Thyroid gland (tissue), 4 donors: Measurements from ENCODE around the gene CDHR2.

Experiments
- POLR2A ChIP-seq, 2 donors: fragments of 450-650 bp; IDR thresholded peaks; one replicate each; pipeline ENCODE4 v1.6.1; 2017; ENCODE audit warnings: antibody characterized with exemption in 2 of 2, mild to moderate bottlenecking in 2 of 2, moderate library complexity in 1 of 2
- TF ChIP-seq, protein P1 (sequence below), 6 experiments: fragments of 200-600 bp in 3 of 6; fragments of 450-650 bp in 3 of 6; sonication (generic) in 3 of 6; IDR thresholded peaks; one replicate each; pipeline ENCODE4 v1.5.1; 2016 to 2019; ENCODE audit warnings: antibody characterized with exemption in 6 of 6, mild to moderate bottlenecking in 2 of 6, inconsistent platforms in 1 of 6, moderate library complexity in 1 of 6

DNA sequence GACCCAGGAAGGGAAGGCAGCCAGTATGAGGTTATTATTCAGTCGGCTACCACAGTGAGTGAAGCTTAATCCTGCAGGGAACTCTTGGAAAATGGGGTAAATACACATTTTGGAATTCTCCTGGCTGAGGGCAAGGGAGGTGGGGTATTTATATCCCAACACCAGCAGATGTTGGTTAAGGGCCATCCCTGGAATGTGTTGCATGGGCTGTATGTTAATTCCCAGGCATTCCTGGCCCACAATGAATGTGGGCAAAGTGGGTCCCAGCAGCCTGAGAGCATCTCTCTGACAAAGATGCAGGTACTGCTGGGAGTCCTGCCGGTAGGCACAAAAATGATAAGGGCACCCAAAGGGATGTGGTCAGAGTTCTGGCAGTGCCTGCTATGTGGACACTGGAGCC, 63.7 kb downstream of the CDHR2 start:
- no peak for TF ChIP-seq POLR2A (IDR thresholded peaks at IDR 0.05)
- TF ChIP-seq, protein P1, sequence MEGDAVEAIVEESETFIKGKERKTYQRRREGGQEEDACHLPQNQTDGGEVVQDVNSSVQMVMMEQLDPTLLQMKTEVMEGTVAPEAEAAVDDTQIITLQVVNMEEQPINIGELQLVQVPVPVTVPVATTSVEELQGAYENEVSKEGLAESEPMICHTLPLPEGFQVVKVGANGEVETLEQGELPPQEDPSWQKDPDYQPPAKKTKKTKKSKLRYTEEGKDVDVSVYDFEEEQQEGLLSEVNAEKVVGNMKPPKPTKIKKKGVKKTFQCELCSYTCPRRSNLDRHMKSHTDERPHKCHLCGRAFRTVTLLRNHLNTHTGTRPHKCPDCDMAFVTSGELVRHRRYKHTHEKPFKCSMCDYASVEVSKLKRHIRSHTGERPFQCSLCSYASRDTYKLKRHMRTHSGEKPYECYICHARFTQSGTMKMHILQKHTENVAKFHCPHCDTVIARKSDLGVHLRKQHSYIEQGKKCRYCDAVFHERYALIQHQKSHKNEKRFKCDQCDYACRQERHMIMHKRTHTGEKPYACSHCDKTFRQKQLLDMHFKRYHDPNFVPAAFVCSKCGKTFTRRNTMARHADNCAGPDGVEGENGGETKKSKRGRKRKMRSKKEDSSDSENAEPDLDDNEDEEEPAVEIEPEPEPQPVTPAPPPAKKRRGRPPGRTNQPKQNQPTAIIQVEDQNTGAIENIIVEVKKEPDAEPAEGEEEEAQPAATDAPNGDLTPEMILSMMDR (IDR thresholded peaks at IDR 0.05) = no peak
